Activated CD8-positive, alpha-beta memory T cell treated with anti-CD3 and anti-CD28 coated beads, Interleukin-2, amount 10 ng/mL, durations not matched to agents 7 days and 5 days (primary cell): Measurements from ENCODE around the gene ELAVL2. TPM values are rescaled to one million over a fixed set of nuclear protein-coding genes. Genes with fewer than 3 reads are reported as not detected.

Source experiments
- ATAC-seq: fragments of 150-1000 bp; cut with Tn5 transposase; one replicate; pipeline ENCODE4 v1.10.0; 2021; ENCODE audit warnings: moderate library complexity
- CTCF ChIA-PET: fragments of 350-600 bp; sonication (Branson Sonifier 250); formaldehyde crosslinking; loops from one replicate; lab custom pipeline; 2021; ENCODE audit warnings: antibody characterized with exemption; lab: Charles Lee
- DNase-seq: peaks from one replicate; pipeline ENCODE4 v3.0.0-alpha.2; 2020
- H3K27ac Mint-ChIP-seq: one replicate; pipeline ENCODE4 v1.8.0; 2021; ENCODE audit warnings: mild to moderate bottlenecking, mixed read lengths
- H3K27me3 Mint-ChIP-seq: one replicate; pipeline ENCODE4 v1.8.0; 2021; ENCODE audit warnings: mixed read lengths
- H3K36me3 Mint-ChIP-seq: one replicate; pipeline ENCODE4 v1.8.0; 2021; ENCODE audit warnings: mild to moderate bottlenecking, mixed read lengths
- H3K4me1 Mint-ChIP-seq: one replicate; pipeline ENCODE4 v1.8.0; 2021; ENCODE audit warnings: mixed read lengths
- H3K4me3 Mint-ChIP-seq: one replicate; pipeline ENCODE4 v1.8.0; 2021; ENCODE audit warnings: mild to moderate bottlenecking, moderate library complexity, mixed read lengths
- H3K9me3 Mint-ChIP-seq: one replicate; pipeline ENCODE4 v1.8.0; 2022; ENCODE audit warnings: low read depth, mixed read lengths
- total RNA-seq, 2 experiments: library from RNA; stranded (reverse); gene quantifications; one replicate each; pipeline ENCODE4 v1.2.3, GENCODE V29; 2021

ELAVL2 gene
- total RNA-seq, 2 experiments from 2014 or later: not detected

GRCh38 chr9:23771746-23772384, 54.2 kb downstream of the ELAVL2 start:
- DNase-seq: no peak
- ATAC-seq: no peak
- Mint-ChIP-seq H3K36me3 (no peaks in the 10 kb centered on the region), H3K4me1 (no peaks in the 10 kb centered on the region), H3K27ac (no peak overlapping the region), H3K27me3 (no peaks in the 10 kb centered on the region), H3K9me3 (peaks cover 2% of the 10 kb centered on the region), H3K4me3 (no peak overlapping the region)
- CTCF ChIA-PET: no interaction called here

GRCh38 chr9:23769307-23769935, 56.6 kb downstream of the ELAVL2 start:
- DNase-seq (no peak), ATAC-seq (no peak)
- no peak overlapping the region for H3K27ac Mint-ChIP-seq
- no peaks in the 10 kb centered on the region for H3K9me3 Mint-ChIP-seq
- no peaks in the 10 kb centered on the region for H3K4me1 Mint-ChIP-seq
- CTCF ChIA-PET: no interaction called here
- H3K36me3 Mint-ChIP-seq: no peaks in the 10 kb centered on the region
- no peak overlapping the region for H3K4me3 Mint-ChIP-seq
- no peaks in the 10 kb centered on the region for H3K27me3 Mint-ChIP-seq

- Mint-ChIP-seq H3K4me3 (no peak overlapping the region), H3K27me3 (no peaks in the 10 kb centered on the region), H3K4me1 (no peaks in the 10 kb centered on the region), H3K9me3 (no peaks in the 10 kb centered on the region), H3K27ac (no peak overlapping the region), H3K36me3 (no peaks in the 10 kb centered on the region)
- CTCF ChIA-PET: no interaction called here
- ATAC-seq (no peak), DNase-seq (no peak)
Observed at GRCh38 chr9:23768861-23769260, 57.2 kb downstream of the ELAVL2 start.

GRCh38 chr9:23766613-23767012, 59.4 kb downstream of the ELAVL2 start:
- DNase-seq (no peak), ATAC-seq (no peak)
- H3K36me3 Mint-ChIP-seq: no peaks in the 10 kb centered on the region
- no peaks in the 10 kb centered on the region for H3K27me3 Mint-ChIP-seq
- H3K9me3 Mint-ChIP-seq: no peaks in the 10 kb centered on the region
- no peak overlapping the region for H3K27ac Mint-ChIP-seq
- no peaks in the 10 kb centered on the region for H3K4me1 Mint-ChIP-seq
- no peak overlapping the region for H3K4me3 Mint-ChIP-seq
- CTCF ChIA-PET: no interaction called here

- no peaks in the 10 kb centered on the region for H3K4me1 Mint-ChIP-seq
- no peak for DNase-seq
- CTCF ChIA-PET: no interaction called here
- H3K27ac Mint-ChIP-seq: no peak overlapping the region
- H3K36me3 Mint-ChIP-seq: no peaks in the 10 kb centered on the region
- no peak for ATAC-seq
- no peaks in the 10 kb centered on the region for H3K9me3 Mint-ChIP-seq
- H3K4me3 Mint-ChIP-seq: no peak overlapping the region
- no peaks in the 10 kb centered on the region for H3K27me3 Mint-ChIP-seq
Observed at GRCh38 chr9:23765561-23765960, 60.5 kb downstream of the ELAVL2 start.

GRCh38 chr9:23764219-23764618, 61.8 kb downstream of the ELAVL2 start:
- no peaks in the 10 kb centered on the region for H3K27me3 Mint-ChIP-seq
- ATAC-seq (no peak), DNase-seq (no peak)
- CTCF ChIA-PET: no interaction called here
- no peaks in the 10 kb centered on the region for H3K4me1 Mint-ChIP-seq
- no peak overlapping the region for H3K27ac Mint-ChIP-seq
- no peaks in the 10 kb centered on the region for H3K36me3 Mint-ChIP-seq
- H3K9me3 Mint-ChIP-seq: peaks cover 2% of the 10 kb centered on the region
- H3K4me3 Mint-ChIP-seq: no peak overlapping the region

GRCh38 chr9:23754551-23754950, 71.5 kb downstream of the ELAVL2 start:
- no peak overlapping the region for H3K4me3 Mint-ChIP-seq
- no peaks in the 10 kb centered on the region for H3K36me3 Mint-ChIP-seq
- no peak overlapping the region for H3K27ac Mint-ChIP-seq
- H3K27me3 Mint-ChIP-seq: no peaks in the 10 kb centered on the region
- no peaks in the 10 kb centered on the region for H3K4me1 Mint-ChIP-seq
- no peak for DNase-seq
- CTCF ChIA-PET: no interaction called here
- H3K9me3 Mint-ChIP-seq: no peaks in the 10 kb centered on the region
- ATAC-seq: no peak

- no peak for DNase-seq
- Mint-ChIP-seq H3K36me3 (no peaks in the 10 kb centered on the region), H3K27me3 (no peaks in the 10 kb centered on the region), H3K4me3 (no peak overlapping the region), H3K9me3 (peaks cover 3% of the 10 kb centered on the region), H3K27ac (no peak overlapping the region), H3K4me1 (no peaks in the 10 kb centered on the region)
- CTCF ChIA-PET: no interaction called here
- no peak for ATAC-seq
Observed at GRCh38 chr9:23752859-23753258, 73.2 kb downstream of the ELAVL2 start.

- H3K4me1 Mint-ChIP-seq: no peaks in the 10 kb centered on the region
- CTCF ChIA-PET: no interaction called here
Observed at GRCh38 chr9:23751633-23752032, 74.4 kb downstream of the ELAVL2 start.

GRCh38 chr9:23750808-23751207, 75.2 kb downstream of the ELAVL2 start:
- CTCF ChIA-PET: no interaction called here
- peaks cover 5% of the 10 kb centered on the region for H3K9me3 Mint-ChIP-seq
- no peaks in the 10 kb centered on the region for H3K36me3 Mint-ChIP-seq
- no peaks in the 10 kb centered on the region for H3K4me1 Mint-ChIP-seq
- H3K27ac Mint-ChIP-seq: no peak overlapping the region
- no peaks in the 10 kb centered on the region for H3K27me3 Mint-ChIP-seq
- no peak for ATAC-seq
- no peak for DNase-seq
- H3K4me3 Mint-ChIP-seq: no peak overlapping the region

More at GRCh38 chr9:23751633-23752032, 74.4 kb downstream of the ELAVL2 start:
- Mint-ChIP-seq H3K9me3 (peaks cover 3% of the 10 kb centered on the region), H3K36me3 (no peaks in the 10 kb centered on the region), H3K4me3 (no peak overlapping the region), H3K27ac (no peak overlapping the region), H3K27me3 (no peaks in the 10 kb centered on the region)
- DNase-seq (no peak), ATAC-seq (no peak)

GRCh38 chr9:23747088-23748075, 78.7 kb downstream of the ELAVL2 start:
- no peaks in the 10 kb centered on the region for H3K4me1 Mint-ChIP-seq

GRCh38 chr9:23746317-23746716, 79.7 kb downstream of the ELAVL2 start:
- ATAC-seq (no peak), DNase-seq (no peak)
- Mint-ChIP-seq H3K4me3 (no peak overlapping the region), H3K27me3 (no peaks in the 10 kb centered on the region), H3K27ac (no peak overlapping the region), H3K36me3 (no peaks in the 10 kb centered on the region), H3K4me1 (no peaks in the 10 kb centered on the region), H3K9me3 (peaks cover 8% of the 10 kb centered on the region)
- CTCF ChIA-PET: no interaction called here

More at GRCh38 chr9:23747088-23748075, 78.7 kb downstream of the ELAVL2 start:
- Mint-ChIP-seq H3K4me3 (no peak overlapping the region), H3K9me3 (peaks cover 8% of the 10 kb centered on the region), H3K27me3 (no peaks in the 10 kb centered on the region), H3K36me3 (no peaks in the 10 kb centered on the region), H3K27ac (no peak overlapping the region)
- DNase-seq (no peak), ATAC-seq (no peak)
- CTCF ChIA-PET: no interaction called here

GRCh38 chr9:23743036-23743435, 83.0 kb downstream of the ELAVL2 start:
- H3K4me1 Mint-ChIP-seq: no peaks in the 10 kb centered on the region
- peaks cover 6% of the 10 kb centered on the region for H3K9me3 Mint-ChIP-seq
- no peaks in the 10 kb centered on the region for H3K27me3 Mint-ChIP-seq
- no peak overlapping the region for H3K27ac Mint-ChIP-seq
- DNase-seq (no peak), ATAC-seq (no peak)
- no peak overlapping the region for H3K4me3 Mint-ChIP-seq
- H3K36me3 Mint-ChIP-seq: no peaks in the 10 kb centered on the region
- CTCF ChIA-PET: no interaction called here
